Hematopoietic multipotent progenitor cell treated with erythropoietin and hydrocortisone succinate and interleukin-3 and kit ligand, for 15 days (in vitro differentiated cells): ENCODE measurements around the gene MRPL3.

ENCODE experiments used
- DNase-seq: peaks from one replicate; pipeline ENCODE4 v3.0.0-alpha.2; 2015; ENCODE audit warnings: low spot score

The MRPL3 gene

DNA sequence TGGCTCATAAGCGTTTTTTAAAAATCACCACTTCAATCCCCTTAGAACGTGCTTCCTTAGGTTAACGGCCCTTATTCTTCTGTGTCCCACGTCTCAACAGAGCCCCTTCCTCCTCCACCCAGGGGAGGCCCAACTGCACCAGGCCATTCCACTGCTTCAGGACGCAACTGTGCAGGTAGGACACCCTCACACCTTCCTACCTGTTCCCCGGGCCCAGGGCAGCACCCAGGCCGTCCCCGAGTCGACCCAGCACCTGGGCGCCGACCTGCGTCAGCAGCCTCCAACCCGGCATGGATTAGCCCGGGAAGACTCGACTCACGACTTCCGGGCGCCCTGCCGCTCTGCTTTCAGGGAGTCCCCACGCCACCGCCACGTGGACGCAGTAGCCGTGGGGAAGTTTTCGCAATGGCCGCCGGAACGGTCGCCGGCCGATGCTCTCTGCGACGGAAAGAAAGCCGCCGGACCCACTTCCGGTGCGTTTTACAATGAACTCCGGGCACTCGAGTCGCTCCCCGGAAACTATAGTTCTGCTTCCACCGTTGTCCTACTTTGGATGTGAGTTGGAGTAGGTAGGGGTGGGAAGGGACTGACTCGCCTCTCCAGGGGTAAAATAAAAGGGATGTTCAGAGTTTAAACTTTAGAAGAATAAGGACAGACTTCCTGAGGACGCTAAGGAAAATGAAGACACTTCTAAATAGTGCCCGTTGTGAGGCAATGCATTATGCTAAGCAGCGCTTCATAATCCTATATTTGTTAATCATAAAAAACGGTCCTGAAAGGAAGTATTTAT, at the start of gene MRPL3:
TSS of gene MRPL3 (minus strand) at position 442 of the 790 bp plus-strand sequence. CDS start at position 292, 150 bp downstream.
- DNase-seq: peak; percentile 81

DNA sequence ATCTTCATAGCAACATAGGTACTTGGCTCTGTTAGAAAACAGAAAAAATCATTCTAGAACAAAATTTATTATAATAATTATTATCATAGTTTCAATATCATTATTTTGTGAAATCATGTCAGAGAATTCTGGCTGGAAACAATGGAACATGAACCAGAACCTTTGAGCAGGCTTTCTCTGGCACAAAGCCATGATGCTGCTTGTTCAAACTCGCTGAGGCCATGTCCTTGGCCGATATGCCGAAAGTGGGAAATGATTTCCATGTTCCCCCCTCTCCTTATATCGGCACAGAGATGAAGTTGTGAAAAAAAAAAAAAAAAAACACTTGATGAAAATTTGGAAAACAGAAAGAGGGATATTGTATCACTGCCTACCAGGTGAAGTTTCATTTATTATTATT, 49.0 kb upstream of the MRPL3 start:
- no peak for DNase-seq

DNA sequence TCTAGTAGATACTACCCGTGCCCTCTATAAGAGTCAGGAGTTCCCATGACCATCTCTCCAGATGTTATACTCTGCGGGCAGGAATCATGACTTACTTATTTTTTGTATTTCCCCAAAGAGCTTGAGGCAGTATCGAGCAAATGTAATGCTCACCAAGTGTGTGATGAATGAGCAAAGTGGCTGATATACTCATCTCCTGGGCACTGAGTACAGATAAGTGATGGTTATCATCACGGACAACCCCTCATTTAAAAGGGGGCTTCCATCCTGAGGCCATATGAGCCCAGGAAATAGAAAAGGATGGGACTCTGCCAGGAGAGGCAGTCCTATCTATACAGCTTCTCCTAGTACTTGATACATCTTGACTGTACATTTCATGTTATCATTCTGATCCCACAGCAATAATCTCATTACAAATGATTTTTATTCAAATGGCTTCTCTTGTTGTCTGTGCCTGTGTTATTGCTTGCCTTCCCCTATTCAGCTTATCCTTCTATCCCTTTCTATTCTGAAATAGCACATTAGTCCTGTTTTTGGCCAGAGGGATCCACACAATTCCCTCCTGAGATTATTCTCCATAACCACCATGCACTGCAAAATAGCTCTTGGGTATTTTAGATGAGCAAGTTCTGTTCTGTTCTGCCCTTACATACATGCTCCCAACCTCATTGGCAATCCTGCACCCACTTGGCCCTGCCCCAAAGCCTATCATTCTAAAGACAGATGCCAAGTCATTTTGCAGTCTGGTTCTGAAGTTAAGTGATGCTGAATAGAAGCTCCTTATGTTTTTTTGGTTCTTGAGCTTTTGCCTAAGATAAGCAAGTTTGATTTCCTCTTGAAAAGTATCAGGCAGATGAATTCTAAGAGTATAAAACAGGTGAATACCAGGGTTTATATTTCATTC, 48.0 kb upstream of the MRPL3 start:
- no peak for DNase-seq

DNA sequence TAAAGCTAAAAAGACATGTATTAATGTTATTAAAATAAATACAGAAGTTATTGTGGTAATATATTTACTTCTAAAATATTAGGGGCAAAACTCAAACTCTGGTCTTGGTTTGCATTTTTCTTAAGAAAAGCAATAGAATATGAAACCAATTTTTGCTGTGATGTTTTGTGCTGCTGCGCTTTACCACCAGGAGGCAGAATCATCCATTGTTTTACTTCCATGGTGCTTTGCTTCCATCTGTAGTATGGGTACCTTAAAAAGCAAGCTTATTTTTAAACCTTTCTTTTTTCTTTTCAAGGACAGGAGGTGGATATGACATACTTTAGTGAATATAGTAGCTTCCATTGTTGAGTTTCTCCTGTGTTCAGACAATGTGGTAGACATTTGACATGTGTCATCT, 46.6 kb upstream of the MRPL3 start:
- DNase-seq: no peak

DNA sequence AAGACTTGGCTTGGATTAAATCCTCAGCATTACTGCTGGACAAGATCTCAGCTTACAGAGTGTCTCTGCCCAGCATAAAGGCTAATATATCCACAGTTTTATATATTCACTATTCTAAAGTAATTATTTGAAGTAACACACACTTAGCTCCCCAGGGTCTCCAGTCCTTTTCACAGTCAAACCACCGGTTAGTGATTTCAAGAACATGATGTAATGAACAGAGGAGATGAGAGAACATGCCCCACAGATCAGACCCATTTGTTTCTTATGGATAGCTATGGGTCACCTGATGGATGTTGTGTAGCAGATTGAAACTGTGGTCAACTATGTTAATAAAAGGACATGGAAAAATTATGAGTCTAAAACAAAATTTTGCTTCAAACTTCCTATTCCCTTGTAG, 44.8 kb upstream of the MRPL3 start:
- DNase-seq: no peak

DNA sequence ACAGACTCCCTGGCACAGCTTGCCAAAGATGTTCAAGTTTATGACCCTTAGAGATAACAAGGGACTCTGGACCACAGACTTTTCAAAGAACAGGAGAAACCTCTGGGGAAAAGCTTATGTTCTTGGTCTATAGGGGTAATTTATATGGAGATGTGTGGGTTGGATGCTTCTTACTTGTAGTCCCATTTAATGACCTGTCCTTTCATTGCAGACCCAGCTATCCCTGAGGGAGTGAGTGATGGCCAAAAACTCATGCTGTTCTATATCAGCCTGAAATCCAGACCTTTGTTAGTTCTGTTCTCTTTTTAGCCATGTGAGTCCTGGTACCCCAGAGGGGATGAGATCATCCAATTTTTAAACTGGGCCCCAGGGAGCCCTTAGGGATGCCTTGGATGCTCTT, 43.7 kb upstream of the MRPL3 start:
- DNase-seq: no peak

DNA sequence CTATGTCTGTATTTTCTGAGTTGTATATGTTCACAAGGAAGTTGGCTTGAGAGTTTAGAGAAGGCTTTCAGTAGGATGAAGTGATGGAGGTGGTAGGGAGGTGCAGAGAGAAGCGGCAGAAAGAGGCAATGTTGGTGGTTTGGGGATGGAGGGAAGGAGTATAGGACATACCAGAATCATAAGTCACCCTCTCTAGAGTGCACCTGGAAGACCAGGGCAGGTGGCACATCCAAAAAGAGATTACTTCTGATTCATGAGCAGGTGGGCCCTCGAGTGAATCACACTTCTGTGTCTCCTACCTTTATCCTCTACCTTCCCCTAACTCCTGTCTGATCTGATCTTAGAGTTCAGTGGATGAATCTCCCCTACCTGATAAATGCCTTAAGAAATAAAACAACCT, 41.8 kb upstream of the MRPL3 start:
- no peak for DNase-seq

DNA sequence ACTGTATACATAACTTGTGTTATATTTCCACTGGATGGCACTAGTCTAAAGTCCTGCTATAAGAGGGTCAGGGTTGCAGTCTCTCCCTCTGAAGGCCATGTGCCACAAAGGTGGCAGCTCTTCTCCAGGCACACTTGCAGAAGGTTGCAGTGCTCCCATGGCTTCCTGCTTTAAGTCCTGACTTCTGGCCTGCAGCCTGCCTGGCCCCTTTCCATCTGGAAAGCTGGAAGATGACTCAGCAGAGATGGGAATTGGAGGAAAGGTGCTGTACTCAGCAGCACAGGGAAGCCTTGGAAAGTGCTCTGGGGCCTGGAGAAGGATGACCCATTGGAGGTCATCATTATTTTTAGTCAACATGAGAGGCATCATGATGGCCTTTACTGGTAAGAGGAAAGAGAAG, 40.9 kb upstream of the MRPL3 start:
- no peak for DNase-seq

DNA sequence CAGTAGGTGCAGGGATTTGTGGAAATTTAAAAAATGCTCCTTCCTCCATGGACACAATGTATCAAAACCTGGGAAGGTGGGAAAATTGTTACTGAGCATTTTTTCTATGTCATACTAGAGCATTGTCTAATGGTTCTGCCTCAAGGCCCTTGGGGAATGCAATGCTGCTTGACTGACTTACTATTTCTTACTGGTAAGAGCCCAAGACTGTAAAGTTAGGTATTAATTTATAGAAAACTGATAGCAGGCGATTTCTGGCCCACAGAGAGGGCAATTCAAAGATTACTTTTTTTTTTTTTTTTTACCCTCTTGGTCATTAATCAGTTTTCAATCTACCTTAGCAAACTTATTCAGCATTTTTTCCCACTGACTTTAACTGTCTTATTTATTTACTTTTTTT, 38.5 kb upstream of the MRPL3 start:
- DNase-seq: no peak

DNA sequence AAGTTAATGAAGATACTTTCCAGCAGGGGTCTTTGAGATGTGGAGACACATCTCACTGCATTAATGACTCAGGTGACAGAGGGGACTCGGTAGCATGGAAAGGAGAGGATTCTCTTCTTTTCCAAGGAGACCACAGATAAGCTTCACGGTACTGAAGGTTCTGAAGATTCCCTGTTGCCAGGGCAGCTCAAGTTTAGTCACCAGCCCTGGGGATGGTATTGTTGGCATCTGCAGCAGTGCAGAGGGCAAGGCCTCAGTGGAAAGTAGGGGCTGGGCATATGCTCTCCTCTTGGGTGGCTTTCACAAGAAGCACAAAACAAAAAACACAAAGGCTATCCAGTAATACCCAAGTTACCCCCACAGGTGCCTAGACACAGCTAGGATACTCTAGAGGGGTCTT, 38.0 kb upstream of the MRPL3 start:
- no peak for DNase-seq

DNA sequence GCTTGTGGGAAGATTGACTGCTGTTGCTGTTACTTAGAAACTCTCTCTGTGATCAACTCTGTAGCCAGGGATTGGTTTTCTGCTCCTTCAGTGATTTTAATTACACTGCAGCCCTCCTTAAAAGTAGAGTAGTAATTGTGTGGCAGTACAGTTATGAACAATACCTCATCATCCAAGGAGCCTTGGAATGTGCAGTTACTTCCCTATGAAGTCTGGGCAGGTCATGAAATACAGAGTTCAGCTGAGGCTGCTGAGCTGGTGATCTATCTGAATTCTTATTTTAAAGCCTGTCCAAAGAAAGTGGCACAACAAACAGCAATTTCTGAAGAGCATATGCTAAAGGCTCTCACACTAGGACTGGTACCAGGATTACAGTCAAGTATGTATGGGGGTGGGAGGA, 37.4 kb upstream of the MRPL3 start:
- DNase-seq: no peak

DNA sequence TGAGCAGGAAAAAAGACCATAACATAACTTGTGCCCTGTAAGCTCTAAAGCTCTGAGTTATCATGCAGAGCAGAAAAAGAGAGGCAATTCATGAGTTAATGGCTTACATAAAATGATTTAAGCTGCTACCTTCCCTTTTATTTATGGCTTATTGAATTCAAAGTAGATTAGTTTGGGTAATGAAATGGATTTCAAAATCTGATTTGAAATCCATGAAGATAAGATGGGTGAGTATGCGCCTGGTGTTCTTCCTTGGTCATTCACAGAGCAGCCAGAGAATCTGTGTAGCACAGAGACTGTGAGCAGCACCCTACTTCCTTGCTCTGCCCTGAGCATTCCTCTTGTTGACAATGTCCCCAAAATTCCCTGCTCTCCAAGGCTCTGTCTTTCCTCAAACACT, 36.2 kb upstream of the MRPL3 start:
- no peak for DNase-seq

DNA sequence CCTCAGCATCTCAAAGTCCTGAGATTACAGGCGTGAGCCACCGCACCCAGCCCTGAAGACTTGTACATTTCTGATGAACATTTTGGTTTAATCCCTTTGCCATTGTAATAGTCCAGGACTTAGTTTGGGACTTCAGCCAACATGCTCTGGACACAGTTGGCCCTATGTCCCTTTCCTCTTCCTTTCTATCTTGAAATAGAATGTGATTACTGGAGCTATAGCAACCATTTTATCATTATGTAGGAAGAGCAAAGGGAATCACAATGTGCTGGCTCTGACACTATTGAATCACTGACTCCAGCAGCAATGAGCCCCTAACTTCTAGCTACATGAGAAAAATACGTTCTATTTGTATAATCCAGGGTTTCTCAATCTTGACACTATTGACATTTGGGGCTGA, 34.8 kb upstream of the MRPL3 start:
- no peak for DNase-seq

DNA sequence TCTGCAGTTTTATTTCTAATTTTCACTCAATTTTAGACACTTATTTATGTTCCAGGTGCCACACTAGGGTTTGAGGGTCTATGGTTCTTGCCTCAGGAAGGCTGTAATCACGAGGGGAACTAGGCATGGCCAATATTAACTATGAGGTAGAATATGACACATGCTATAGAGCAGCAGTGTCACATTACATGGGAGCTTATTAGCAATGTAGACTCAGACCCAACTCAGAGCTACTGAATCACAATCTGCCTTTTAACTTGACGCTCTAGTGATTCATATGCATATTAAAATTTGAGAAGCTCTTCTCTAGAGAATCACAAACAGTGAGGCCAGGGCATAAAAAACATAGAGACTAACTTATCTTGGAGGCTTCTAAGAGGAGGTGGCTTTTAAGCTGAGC, 32.8 kb upstream of the MRPL3 start:
- DNase-seq: no peak

DNA sequence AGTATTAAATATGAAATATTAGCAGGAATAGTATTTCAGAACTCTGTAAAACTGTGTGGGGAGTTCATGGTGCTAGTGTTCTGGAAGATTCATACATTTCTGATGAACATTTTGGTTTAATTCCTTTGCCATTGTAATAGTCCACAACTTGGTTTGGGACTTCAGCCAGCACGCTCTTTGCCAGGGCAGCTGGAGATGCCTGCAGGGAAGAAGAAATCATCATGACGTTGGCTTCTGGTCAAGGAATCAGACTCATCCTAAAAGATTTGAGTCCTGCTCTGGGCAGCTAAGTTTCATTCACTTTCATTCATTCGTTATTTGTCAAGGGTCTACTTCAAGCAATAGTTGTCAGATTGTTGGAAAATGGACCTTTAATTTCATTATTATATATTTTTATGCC, 32.4 kb upstream of the MRPL3 start:
- DNase-seq: no peak

DNA sequence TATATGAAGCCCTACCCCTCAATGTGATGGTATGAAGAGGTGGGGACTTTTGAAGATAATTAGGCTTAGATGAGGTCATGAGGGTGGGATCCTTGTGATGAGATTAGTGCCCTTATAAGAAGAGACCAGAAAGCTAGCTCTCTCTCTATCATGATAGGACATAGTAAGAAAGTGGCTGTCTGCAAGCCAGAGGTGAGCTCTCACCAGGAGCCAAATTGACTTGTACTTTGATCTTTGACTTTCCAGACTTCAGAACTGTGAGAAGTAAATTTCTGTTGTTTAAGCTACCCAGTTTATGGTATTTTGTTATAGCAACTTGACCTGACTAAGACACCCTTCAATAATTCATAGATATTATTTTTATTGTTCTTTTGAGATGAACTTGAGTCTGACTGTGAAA, 29.9 kb upstream of the MRPL3 start:
- no peak for DNase-seq

DNA sequence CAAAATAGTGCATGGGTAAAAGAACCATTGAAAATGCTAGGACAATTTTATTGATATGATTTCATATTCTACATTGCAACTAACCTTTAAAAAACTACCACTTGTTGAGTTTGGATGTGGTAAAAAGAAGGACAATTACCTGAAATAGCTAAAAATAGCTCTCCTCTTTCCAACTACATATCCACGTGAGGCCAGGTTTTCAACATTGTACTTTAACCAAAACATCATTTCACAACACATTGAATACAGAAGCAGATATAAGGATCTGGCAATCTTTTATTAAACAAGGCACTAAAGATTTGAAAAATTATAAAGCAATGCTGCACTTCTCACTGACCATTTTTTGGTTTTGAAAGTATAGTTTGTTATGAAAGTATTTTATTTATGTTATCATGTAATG, 28.1 kb upstream of the MRPL3 start:
- no peak for DNase-seq

DNA sequence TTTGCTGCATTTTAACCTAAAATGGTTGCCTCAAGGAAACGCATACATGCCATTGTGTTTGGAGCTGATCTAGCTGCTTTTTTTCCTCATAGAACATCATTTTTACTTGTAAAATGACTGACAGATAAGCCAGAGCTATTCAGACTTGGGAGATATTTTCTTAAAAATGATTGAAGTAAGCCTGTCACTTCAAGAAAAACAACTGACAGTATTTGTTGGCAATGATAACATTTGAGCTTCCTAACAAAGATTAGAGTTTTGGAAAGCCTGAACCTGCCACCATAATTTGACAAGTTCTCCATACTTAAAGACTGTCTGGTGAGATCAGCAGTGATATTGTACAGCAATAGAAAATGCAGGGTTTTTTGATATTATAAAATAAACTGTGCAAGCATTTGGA, 27.6 kb upstream of the MRPL3 start:
- no peak for DNase-seq

DNA sequence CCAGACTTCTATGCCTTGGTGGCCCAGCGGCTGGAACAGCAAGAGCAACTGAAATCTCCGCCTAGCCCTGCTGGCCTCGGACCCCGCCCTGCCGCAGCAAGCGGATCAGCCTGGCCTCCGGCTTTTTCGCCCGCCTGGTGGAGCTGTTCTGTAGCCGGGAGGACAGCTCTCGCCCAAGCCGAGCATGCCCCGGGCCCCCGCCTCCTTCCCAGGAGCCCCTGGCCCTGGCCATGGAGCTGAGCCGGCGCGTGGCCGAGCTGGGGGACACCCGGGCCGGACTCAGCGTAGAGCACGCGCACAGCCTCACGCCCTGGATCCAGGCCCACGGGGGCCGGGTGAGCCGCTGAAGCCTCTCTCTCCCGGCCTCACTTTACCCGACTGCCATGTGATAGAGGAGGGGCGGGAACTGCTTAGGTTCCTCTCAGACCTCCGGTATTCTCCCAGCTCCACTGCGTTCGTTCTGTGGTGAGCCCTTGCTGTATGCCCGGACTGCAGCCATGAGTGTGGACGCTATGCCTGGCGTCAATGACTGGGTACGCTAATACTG, 24.1 kb upstream of the MRPL3 start:
- DNase-seq: no peak

DNA sequence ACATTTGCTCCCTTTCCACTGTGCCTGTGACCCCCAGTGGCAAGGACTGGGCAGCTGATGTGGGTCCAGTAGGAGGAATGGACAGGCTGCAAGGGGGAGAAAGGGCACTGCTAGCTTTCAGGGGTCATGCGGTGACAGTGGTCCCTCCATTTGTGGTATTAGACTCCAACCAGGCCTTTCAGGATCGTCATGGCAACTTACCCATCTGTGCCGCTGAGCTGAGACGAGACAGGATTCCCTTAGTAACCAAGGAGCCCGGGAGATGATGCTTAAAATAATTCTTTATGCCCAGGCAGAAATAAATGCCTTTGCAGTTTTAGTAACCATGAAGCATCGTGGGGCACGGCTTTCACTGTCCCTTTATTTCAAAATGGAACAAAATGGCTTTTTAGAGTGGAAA, 15.9 kb upstream of the MRPL3 start:
- no peak for DNase-seq

DNA sequence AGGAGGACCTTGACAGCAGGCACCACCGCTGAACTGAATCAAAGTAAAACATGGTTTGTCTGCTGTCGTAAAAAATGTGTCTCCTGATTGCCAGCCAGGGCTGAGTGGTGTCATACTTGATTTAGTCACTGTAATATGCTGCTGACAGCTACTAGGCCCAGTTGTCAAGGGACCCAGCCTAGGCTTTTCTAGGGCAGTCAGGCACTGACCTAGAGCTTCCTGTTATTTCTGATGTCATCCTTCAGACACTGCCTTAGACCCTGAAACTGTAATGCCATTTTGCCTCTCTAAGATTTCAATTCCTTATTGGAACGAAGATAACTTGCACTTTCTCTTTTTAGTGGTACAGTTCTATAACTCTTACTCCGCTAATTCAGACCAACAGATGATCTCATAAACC, 2.6 kb upstream of the MRPL3 start:
- DNase-seq: no peak

DNA sequence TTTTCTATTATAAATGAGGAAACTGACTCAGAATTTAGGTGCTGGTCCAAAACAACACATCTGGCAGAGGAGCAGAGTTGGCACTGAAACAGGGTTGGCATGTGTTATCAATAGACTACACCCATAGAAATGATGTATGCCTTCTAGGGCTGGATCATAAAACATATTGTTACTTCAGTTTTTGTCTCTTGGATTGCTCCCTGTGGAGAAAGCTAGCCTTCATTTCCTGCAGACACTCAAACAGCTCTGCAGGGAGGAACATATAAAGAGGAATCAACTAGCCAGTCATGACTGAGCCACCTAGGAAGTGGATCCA, 507 bp upstream of the MRPL3 start:
- DNase-seq: peak; percentile 33

DNA sequence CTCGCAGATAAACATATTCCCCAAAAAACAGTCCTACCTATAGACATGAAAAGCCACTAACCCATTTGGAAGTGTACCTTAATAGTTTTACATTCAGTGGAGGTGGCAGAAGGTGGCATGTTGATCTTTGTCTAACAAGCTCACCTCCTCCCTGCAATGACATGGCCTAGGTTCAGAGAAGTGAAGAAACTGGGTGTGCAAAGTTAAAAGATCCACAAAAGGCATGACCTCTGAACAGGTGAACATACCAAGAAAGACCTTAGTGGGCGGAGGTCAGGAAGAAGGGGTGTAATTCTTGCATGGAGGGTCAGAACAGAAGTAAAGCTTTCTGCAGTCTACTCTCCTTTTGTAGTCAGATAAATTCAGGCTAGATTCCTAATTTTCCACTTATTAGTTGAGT, 822 bp downstream of the MRPL3 start:
- DNase-seq: peak; percentile 6
